CD4-positive, alpha-beta T cell (primary cell): ENCODE results near the gene DYSF. TPM values are rescaled to one million over a fixed set of nuclear protein-coding genes. Genes with fewer than 3 reads are reported as not detected.

ENCODE experiments used
- ATAC-seq: fragments of 200-7000 bp; cut with Tn5 transposase; one replicate; pipeline ENCODE4 v1.10.0; 2022; ENCODE audit warnings: mild to moderate bottlenecking; ENCODE audit not compliant: poor library complexity
- CTCF ChIA-PET: fragments of 350-600 bp; sonication (Branson Sonifier 250); formaldehyde crosslinking; loops from one replicate; lab custom pipeline; 2021; ENCODE audit warnings: antibody characterized with exemption, inconsistent platforms; lab: Charles Lee
- POLR2A ChIA-PET: fragments of 350-600 bp; sonication (Branson Sonifier 250); formaldehyde crosslinking; loops from one replicate; lab custom pipeline; 2021; ENCODE audit warnings: antibody characterized with exemption, inconsistent platforms; lab: Charles Lee
- DNase-seq, 14 experiments: peaks; one replicate each; pipeline ENCODE4 v3.0.0-alpha.2; 2013 to 2020; ENCODE audit warnings: mixed read lengths in 2 of 14
- H3K27ac ChIP-seq, 2 donors: one replicate each; pipeline versions ENCODE4 v1.5.1 to v1.7.0; 2013; ENCODE audit warnings: low read length in 2 of 2, low read depth in 1 of 2, mild to moderate bottlenecking in 1 of 2
- H3K27me3 ChIP-seq, 2 experiments: 1 replicate in 1 of 2; 2 replicates in 1 of 2; pipeline versions ENCODE4 v1.6.1 to v1.7.0; 2013; ENCODE audit warnings: low read length in 2 of 2, control low read depth in 1 of 2, mild to moderate bottlenecking in 1 of 2, moderate library complexity in 1 of 2; ENCODE audit not compliant: insufficient read depth in 2 of 2, control insufficient read depth in 1 of 2
- H3K36me3 ChIP-seq: one replicate; pipeline ENCODE4 v1.6.1; 2013; ENCODE audit warnings: low read length, control low read depth; ENCODE audit not compliant: insufficient read depth
- H3K4me1 ChIP-seq: one replicate; pipeline ENCODE4 v1.6.1; 2013; ENCODE audit warnings: low read length, control low read depth; ENCODE audit not compliant: insufficient read depth
- H3K4me3 ChIP-seq: one replicate; pipeline ENCODE4 v1.5.1; 2013; ENCODE audit warnings: mild to moderate bottlenecking, low read length, moderate library complexity
- H3K9me3 ChIP-seq, 2 experiments: 1 replicate in 1 of 2; 2 replicates in 1 of 2; pipeline versions ENCODE4 v1.6.1 to v1.7.0; 2013; ENCODE audit warnings: low read length in 2 of 2, mild to moderate bottlenecking in 2 of 2, control low read depth in 1 of 2, moderate library complexity in 1 of 2; ENCODE audit not compliant: control insufficient read depth in 1 of 2, insufficient read depth in 1 of 2
- H3K27ac Mint-ChIP-seq: one replicate; pipeline ENCODE4 v1.8.0; 2020; ENCODE audit warnings: mixed read lengths
- H3K27me3 Mint-ChIP-seq: one replicate; pipeline ENCODE4 v1.8.0; 2021; ENCODE audit warnings: mixed read lengths
- H3K36me3 Mint-ChIP-seq: one replicate; pipeline ENCODE4 v1.8.0; 2021; ENCODE audit warnings: low read depth, mixed read lengths
- H3K4me1 Mint-ChIP-seq: one replicate; pipeline ENCODE4 v1.8.0; 2021; ENCODE audit warnings: low read depth, mixed read lengths
- H3K4me3 Mint-ChIP-seq: one replicate; pipeline ENCODE4 v1.8.0; 2020; ENCODE audit warnings: mild to moderate bottlenecking, mixed read lengths
- H3K9me3 Mint-ChIP-seq: one replicate; pipeline ENCODE4 v1.8.0; 2020; ENCODE audit warnings: mixed read lengths
- CTCF ChIP-seq: fragments of 200-600 bp; IDR thresholded peaks from one replicate; pipeline ENCODE4 v1.8.0; 2022; ENCODE audit warnings: antibody characterized with exemption, mild to moderate bottlenecking
- intact Hi-C, 2 experiments: fragments of 100-400 bp; cut with DNase I in 1 of 2; cut with micrococcal nuclease in 1 of 2; formaldehyde crosslinking; loops; one replicate each; pipeline versions ENCODE4 v1.15.1 to v1.9.0; 2023 to 2025; cut with DNase I, micrococcal nuclease
- total RNA-seq, 174 experiments: library from RNA in 2 of 174; stranded (reverse) in 2 of 174; gene quantifications; one replicate each; pipeline ENCODE4 v1.2.3 and lab custom pipeline; 2021 to 2026

Gene DYSF
- total RNA-seq, 2 experiments from 2014 or later, result 0.27 to 0.31 TPM

DNA sequence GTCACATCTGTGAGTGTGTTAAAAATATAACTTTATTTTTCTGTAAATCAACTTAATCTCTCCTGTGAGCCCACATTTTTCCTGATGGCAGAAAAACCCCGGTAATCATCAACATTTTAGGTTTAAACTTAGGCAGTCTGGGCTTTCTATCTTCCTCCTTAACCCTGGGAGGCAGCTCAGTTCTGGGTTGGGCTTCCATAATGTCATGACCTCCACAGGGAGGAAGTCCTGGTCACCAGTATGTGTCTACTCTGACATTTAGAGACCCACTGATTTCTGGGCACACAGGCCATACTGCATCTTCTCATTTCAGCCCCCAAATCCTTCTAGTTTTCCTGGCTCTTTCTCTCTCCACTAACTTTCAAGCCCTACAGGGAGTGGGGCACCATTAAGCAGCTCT lies 181.2 kb downstream of the DYSF start:
- Histone ChIP-seq H3K4me1 (no peaks in the 10 kb centered on the region), H3K36me3 (no peaks in the 10 kb centered on the region), H3K27me3 (peaks cover 9 to 19% of the 10 kb centered on the region in 2 experiments), H3K27ac (no peak overlapping the region), H3K9me3 (peaks cover 0 to 4% of the 10 kb centered on the region in 2 experiments), H3K4me3 (no peak overlapping the region)
- Mint-ChIP-seq H3K36me3 (no peaks in the 10 kb centered on the region), H3K4me3 (no peak overlapping the region), H3K4me1 (no peaks in the 10 kb centered on the region), H3K27me3 (peaks cover 44% of the 10 kb centered on the region), H3K27ac (no peak overlapping the region), H3K9me3 (no peaks in the 10 kb centered on the region)
- ChIA-PET POLR2A (no interaction called here), CTCF (no interaction called here)
- no peak for ATAC-seq
- intact Hi-C loops, result no loop called here
- no peak for TF ChIP-seq CTCF
- DNase-seq, result no peak

- ChIA-PET CTCF (no interaction called here), POLR2A (no interaction called here)
- H3K9me3 ChIP-seq, result peaks cover 0 to 4% of the 10 kb centered on the region in 2 experiments
- Mint-ChIP-seq H3K4me1 (no peaks in the 10 kb centered on the region), H3K36me3 (no peaks in the 10 kb centered on the region), H3K27ac (no peak overlapping the region), H3K27me3 (peaks cover 33% of the 10 kb centered on the region), H3K4me3 (no peak overlapping the region), H3K9me3 (no peaks in the 10 kb centered on the region)
- H3K36me3 ChIP-seq, result no peaks in the 10 kb centered on the region
- H3K4me3 ChIP-seq, result no peak overlapping the region
- no peak overlapping the region for H3K27ac ChIP-seq
- TF ChIP-seq CTCF, result no peak
- no peaks in the 10 kb centered on the region for H3K4me1 ChIP-seq
- H3K27me3 ChIP-seq, result peaks cover 9 to 19% of the 10 kb centered on the region in 2 experiments
- DNase-seq, result no peak
- no peak for ATAC-seq
- intact Hi-C loops, result no loop called here
These were observed 182.4 kb downstream of the DYSF start for GRCh38 chr2:71635798-71636197.

DNA sequence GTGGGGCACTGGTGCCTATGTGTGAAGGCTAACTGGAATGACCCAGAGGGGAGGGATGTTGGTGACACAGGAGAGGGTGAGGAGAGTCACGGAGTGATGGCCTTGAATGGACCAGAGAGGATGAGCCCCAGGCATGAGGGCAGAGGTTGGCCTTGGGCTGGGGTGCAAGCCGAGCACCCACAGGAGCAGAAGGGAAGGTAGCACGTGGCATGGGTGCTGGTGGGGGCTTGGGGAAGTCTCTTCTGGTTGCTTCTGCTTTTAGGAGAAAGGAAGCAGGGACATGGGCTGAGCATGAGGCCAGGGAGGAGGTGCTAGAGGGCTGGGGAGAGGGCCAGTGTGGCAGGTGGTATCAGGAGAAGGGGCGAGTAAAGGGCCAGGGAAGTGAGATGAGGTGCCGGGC lies 183.8 kb downstream of the DYSF start:
- Mint-ChIP-seq H3K9me3 (no peaks in the 10 kb centered on the region), H3K27ac (no peak overlapping the region), H3K4me3 (no peak overlapping the region), H3K27me3 (peaks cover 31% of the 10 kb centered on the region), H3K36me3 (no peaks in the 10 kb centered on the region), H3K4me1 (no peaks in the 10 kb centered on the region)
- ChIA-PET POLR2A (no interaction called here), CTCF (no interaction called here)
- DNase-seq (no peak), ATAC-seq (no peak)
- peaks cover 9 to 10% of the 10 kb centered on the region in 2 experiments for H3K27me3 ChIP-seq
- H3K36me3 ChIP-seq, result no peaks in the 10 kb centered on the region
- no peak overlapping the region for H3K4me3 ChIP-seq
- H3K4me1 ChIP-seq, result no peaks in the 10 kb centered on the region
- H3K27ac ChIP-seq, result no peak overlapping the region
- intact Hi-C loops, result no loop called here
- no peaks in the 10 kb centered on the region for H3K9me3 ChIP-seq
- no peak for TF ChIP-seq CTCF
